HepG2 (cell line): Measurements from ENCODE around the gene FNIP2. TPM values are rescaled to one million over a fixed set of nuclear protein-coding genes. Genes with fewer than 3 reads are reported as not detected.

Experiments
- ARHGAP35 ChIP-seq: sonication (generic); formaldehyde crosslinking; IDR thresholded peaks from 2 replicates; pipeline ENCODE4 v1.9.0; 2022; ENCODE audit warnings: mild to moderate bottlenecking, inconsistent platforms, moderate library complexity, missing genetic modification reagents, borderline replicate concordance
- HNRNPK ChIP-seq: fragments of 200-400 bp; formaldehyde crosslinking; IDR thresholded peaks from 2 replicates; pipeline ENCODE4 v1.6.1; 2018; ENCODE audit warnings: low read length, low read depth, moderate library complexity, mild to moderate bottlenecking; ENCODE audit not compliant: poor library complexity, severe bottlenecking
- MAFK ChIP-seq, 2 experiments: IDR thresholded peaks in 1 of 2; conservative IDR thresholded peaks in 1 of 2; 2 replicates each; pipeline ENCODE4 v1.6.1; 2011; ENCODE audit warnings: improper control_type of control experiment in 2 of 2, low read length in 2 of 2
- MLLT10 ChIP-seq: sonication (generic); formaldehyde crosslinking; IDR thresholded peaks from 2 replicates; pipeline ENCODE4 v1.4.0; 2020; ENCODE audit warnings: missing genetic modification reagents
- MYC ChIP-seq: sonication (generic); formaldehyde crosslinking; IDR thresholded peaks from 2 replicates; pipeline ENCODE4 v1.9.0; 2021; ENCODE audit warnings: missing genetic modification reagents, borderline replicate concordance
- NFRKB ChIP-seq: fragments of 450-650 bp; IDR thresholded peaks from 2 replicates; pipeline ENCODE4 v1.6.1; 2017
- NKX3-1 ChIP-seq: sonication (generic); formaldehyde crosslinking; IDR thresholded peaks from 2 replicates; pipeline ENCODE4 v1.5.0; 2020; ENCODE audit warnings: missing genetic modification reagents
- ONECUT2 ChIP-seq: sonication (generic); formaldehyde crosslinking; IDR thresholded peaks from 2 replicates; pipeline ENCODE4 v1.4.0; 2020; ENCODE audit warnings: missing genetic modification reagents
- SP2 ChIP-seq: sonication (generic); formaldehyde crosslinking; IDR thresholded peaks from 2 replicates; pipeline ENCODE4 v1.5.1; 2020; ENCODE audit warnings: mild to moderate bottlenecking, missing genetic modification reagents
- TBL1XR1 ChIP-seq: fragments of 150-350 bp; IDR thresholded peaks from 2 replicates; pipeline ENCODE4 v1.6.1; 2014; ENCODE audit warnings: borderline replicate concordance, low read length; ENCODE audit not compliant: partially characterized antibody
- TBX2 ChIP-seq: sonication (generic); formaldehyde crosslinking; IDR thresholded peaks from 2 replicates; pipeline ENCODE4 v1.5.0; 2020; ENCODE audit warnings: missing genetic modification reagents, mild to moderate bottlenecking, borderline replicate concordance
- U2AF2 ChIP-seq: fragments of 200-400 bp; formaldehyde crosslinking; IDR thresholded peaks from 2 replicates; pipeline ENCODE4 v1.6.1; 2017; ENCODE audit warnings: low read depth, mild to moderate bottlenecking, low read length
- ZMAT3 ChIP-seq: sonication (generic); formaldehyde crosslinking; conservative IDR thresholded peaks from 2 replicates; pipeline ENCODE4 v1.7.0; 2021; ENCODE audit warnings: missing genetic modification reagents
- ZNF230 ChIP-seq: sonication (generic); formaldehyde crosslinking; IDR thresholded peaks from 2 replicates; pipeline ENCODE4 v1.4.0; 2020; ENCODE audit warnings: mild to moderate bottlenecking, missing genetic modification reagents
- ZNF34 ChIP-seq: sonication (generic); formaldehyde crosslinking; IDR thresholded peaks from 2 replicates; pipeline ENCODE4 v1.4.0; 2020; ENCODE audit warnings: mild to moderate bottlenecking, missing genetic modification reagents, borderline replicate concordance
- ZNF44 ChIP-seq: sonication (generic); formaldehyde crosslinking; IDR thresholded peaks from 2 replicates; pipeline ENCODE4 v1.5.1; 2020; ENCODE audit warnings: mild to moderate bottlenecking, missing genetic modification reagents
- ZNF441 ChIP-seq: sonication (generic); formaldehyde crosslinking; IDR thresholded peaks from 2 replicates; pipeline ENCODE4 v1.7.0; 2021; ENCODE audit warnings: missing genetic modification reagents, borderline replicate concordance
- ZNF496 ChIP-seq: sonication (generic); formaldehyde crosslinking; IDR thresholded peaks from 2 replicates; pipeline ENCODE4 v1.8.1; 2023; ENCODE audit warnings: mild to moderate bottlenecking, moderate library complexity, missing genetic modification reagents; ENCODE audit not compliant: insufficient replicate concordance
- ZNF550 ChIP-seq: sonication (generic); formaldehyde crosslinking; IDR thresholded peaks from 2 replicates; pipeline ENCODE4 v1.4.0; 2020; ENCODE audit warnings: mild to moderate bottlenecking, missing genetic modification reagents, borderline replicate concordance
- ZNF605 ChIP-seq: sonication (generic); formaldehyde crosslinking; IDR thresholded peaks from 2 replicates; pipeline ENCODE4 v1.8.0; 2022; ENCODE audit warnings: mild to moderate bottlenecking, missing genetic modification reagents
- ZNF775 ChIP-seq: sonication (generic); formaldehyde crosslinking; IDR thresholded peaks from 2 replicates; pipeline ENCODE4 v1.4.0; 2020; ENCODE audit warnings: missing genetic modification reagents, mild to moderate bottlenecking, moderate library complexity, borderline replicate concordance
- ZNF839 ChIP-seq: sonication (generic); formaldehyde crosslinking; IDR thresholded peaks from 2 replicates; pipeline ENCODE4 v1.4.0; 2020; ENCODE audit warnings: missing genetic modification reagents, mild to moderate bottlenecking, borderline replicate concordance
- polyA plus RNA-seq, 8 experiments: library from polyadenylated mRNA; depleted of rRNA in 3 of 8; stranded (reverse) in 7 of 8; unstranded in 1 of 8; fragments of >200 nt; fragmentation: Illumina TruSeq in 4 of 8; extraction: Trizol in 4 of 8; gene quantifications; 2 replicates each; pipeline versions ENCODE4 v1.2.1 to v1.2.3, GENCODE V29; 2011 to 2016; ENCODE audit warnings: low read depth in 4 of 8, missing spikeins in 1 of 8, mixed read lengths in 1 of 8; ENCODE audit not compliant: insufficient read depth in 1 of 8
- total RNA-seq, 5 experiments: library from RNA; depleted of rRNA; stranded (reverse); fragments of >200 nt; fragmentation: Illumina TruSeq; extraction: Trizol; gene quantifications; 2 replicates each; pipeline ENCODE4 v1.2.3, GENCODE V29; 2016; ENCODE audit warnings: low read depth in 1 of 5
- TF ChIP-seq, protein P1 (sequence below): sonication (generic); formaldehyde crosslinking; IDR thresholded peaks from 2 replicates; pipeline ENCODE4 v1.5.0; 2020; ENCODE audit warnings: mild to moderate bottlenecking, missing genetic modification reagents, borderline replicate concordance
- TF ChIP-seq, protein P2 (sequence below): sonication (generic); formaldehyde crosslinking; IDR thresholded peaks from 2 replicates; pipeline ENCODE4 v1.5.1; 2020; ENCODE audit warnings: mild to moderate bottlenecking, missing genetic modification reagents, borderline replicate concordance
- TF ChIP-seq, protein P3 (sequence below): sonication (generic); formaldehyde crosslinking; IDR thresholded peaks from 2 replicates; pipeline ENCODE4 v1.8.1; 2023; ENCODE audit warnings: mild to moderate bottlenecking, moderate library complexity, missing genetic modification reagents
- TF ChIP-seq, protein P4 (sequence below): sonication (generic); formaldehyde crosslinking; IDR thresholded peaks from 2 replicates; pipeline ENCODE4 v1.5.0; 2020; ENCODE audit warnings: missing genetic modification reagents

FNIP2 gene
- total and polyA plus RNA-seq, 2 of the 13 experiments (the other 11 are each of a cell fraction or from before 2014, with no cell fraction given), result 15.5 to 21.0 TPM

DNA sequence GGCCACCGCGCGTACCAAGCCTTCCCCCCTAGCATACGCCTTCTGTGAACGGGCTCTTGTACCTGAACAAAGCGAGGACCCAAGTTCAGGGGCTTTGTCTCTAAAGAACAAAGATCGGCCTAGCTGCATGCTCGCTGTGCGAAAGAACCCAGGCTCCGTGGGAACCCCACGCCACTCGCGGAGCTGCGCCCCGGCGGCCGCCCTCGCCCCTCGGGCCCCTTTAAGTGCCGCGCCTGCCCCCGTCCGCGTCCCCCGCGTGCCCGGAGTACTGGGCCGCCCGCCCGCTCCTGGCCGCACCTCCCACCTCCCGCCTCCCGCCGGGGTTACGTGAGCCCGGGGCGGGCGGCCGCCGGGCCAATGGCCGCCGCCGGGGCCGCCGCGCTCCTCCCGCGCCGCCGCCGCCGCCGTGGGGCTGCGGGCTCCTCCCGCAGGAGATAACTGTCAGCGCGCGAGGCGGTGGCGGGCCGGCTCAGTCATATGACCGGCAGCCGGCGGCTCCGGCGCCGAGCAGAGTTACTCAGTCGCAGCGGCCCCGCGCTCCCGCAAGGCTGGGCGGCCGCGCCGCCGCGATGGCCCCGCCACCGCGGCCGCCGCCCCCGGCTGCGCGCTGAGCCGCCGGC is at the start of gene FNIP2 (continued):
- TF ChIP-seq ZNF230 (CRISPR knock-in tag), result peak; percentile 54; the same call in 1 of the 2 replicates
- no peak for TF ChIP-seq HNRNPK
- TF ChIP-seq MAFK (conservative IDR thresholded peaks at IDR 0.05 in 1 of 2, IDR thresholded peaks at IDR 0.05 in 1 of 2; ENCODE audit: low read length in 2 of 2), result no peak
- TF ChIP-seq ZNF775, result no peak
- no peak for TF ChIP-seq ZNF44 (CRISPR knock-in tag)
- TF ChIP-seq ZNF839, result no peak
- no peak for TF ChIP-seq U2AF2
- TF ChIP-seq ARHGAP35 (CRISPR knock-in tag), result peak; percentile 63; the same call in 1 of the 2 replicates
- peak; percentile 79 for TF ChIP-seq ZMAT3 (CRISPR knock-in tag)
- TF ChIP-seq SP2, result no peak
- no peak for TF ChIP-seq ZNF496 (CRISPR knock-in tag)
- no peak for TF ChIP-seq ONECUT2
- TF ChIP-seq, protein P1, sequence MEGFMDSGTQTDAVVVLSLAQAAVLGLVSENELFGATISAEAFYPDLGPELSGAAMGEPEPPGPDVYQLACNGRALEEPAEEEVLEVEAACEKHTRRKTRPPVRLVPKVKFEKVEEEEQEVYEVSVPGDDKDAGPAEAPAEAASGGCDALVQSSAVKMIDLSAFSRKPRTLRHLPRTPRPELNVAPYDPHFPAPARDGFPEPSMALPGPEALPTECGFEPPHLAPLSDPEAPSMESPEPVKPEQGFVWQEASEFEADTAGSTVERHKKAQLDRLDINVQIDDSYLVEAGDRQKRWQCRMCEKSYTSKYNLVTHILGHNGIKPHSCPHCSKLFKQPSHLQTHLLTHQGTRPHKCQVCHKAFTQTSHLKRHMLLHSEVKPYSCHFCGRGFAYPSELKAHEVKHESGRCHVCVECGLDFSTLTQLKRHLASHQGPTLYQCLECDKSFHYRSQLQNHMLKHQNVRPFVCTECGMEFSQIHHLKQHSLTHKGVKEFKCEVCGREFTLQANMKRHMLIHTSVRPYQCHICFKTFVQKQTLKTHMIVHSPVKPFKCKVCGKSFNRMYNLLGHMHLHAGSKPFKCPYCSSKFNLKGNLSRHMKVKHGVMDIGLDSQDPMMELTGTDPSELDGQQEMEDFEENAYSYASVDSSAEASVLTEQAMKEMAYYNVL, result no peak
- TF ChIP-seq, protein P2, sequence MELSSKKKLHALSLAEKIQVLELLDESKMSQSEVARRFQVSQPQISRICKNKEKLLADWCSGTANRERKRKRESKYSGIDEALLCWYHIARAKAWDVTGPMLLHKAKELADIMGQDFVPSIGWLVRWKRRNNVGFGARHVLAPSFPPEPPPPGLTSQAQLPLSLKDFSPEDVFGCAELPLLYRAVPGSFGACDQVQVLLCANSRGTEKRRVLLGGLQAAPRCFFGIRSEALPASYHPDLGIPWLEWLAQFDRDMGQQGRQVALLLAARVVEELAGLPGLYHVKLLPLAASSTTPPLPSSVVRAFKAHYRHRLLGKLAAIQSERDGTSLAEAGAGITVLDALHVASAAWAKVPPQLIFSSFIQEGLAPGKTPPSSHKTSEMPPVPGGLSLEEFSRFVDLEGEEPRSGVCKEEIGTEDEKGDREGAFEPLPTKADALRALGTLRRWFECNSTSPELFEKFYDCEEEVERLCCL (CRISPR knock-in tag), result no peak
- peak; percentile 69; the same call in 1 of the 2 replicates for TF ChIP-seq ZNF441 (CRISPR knock-in tag)
- TF ChIP-seq TBX2 (CRISPR knock-in tag), result peak; percentile 66; the same call in 1 of the 2 replicates
- no peak for TF ChIP-seq NFRKB
- no peak for TF ChIP-seq TBL1XR1
- TF ChIP-seq ZNF550 (CRISPR knock-in tag), result no peak
- no peak for TF ChIP-seq NKX3-1 (CRISPR knock-in tag)
- TF ChIP-seq MYC (CRISPR knock-in tag), result peak; percentile 78
- TF ChIP-seq, protein P3, sequence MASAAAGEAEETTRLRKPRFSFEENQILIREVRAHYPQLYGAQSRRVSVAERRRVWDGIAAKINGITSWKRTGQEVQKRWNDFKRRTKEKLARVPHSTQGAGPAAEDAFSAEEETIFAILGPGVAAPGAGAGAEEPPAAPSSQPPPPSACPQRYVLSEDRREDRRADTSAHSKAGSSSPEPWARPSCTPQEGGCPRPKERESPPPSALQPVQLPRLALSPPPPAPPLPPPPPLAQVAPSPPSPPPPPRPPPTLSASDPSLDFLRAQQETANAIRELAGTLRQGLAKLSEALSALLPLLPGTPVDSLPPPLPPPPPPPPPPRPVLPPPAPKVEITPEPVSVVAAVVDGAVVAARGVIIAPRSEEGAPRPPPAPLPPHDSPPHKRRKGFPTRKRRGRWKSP (CRISPR knock-in tag), result 0 out of 2 replicates have a peak, but pooled peaks have one; percentile 33
- TF ChIP-seq, protein P4, sequence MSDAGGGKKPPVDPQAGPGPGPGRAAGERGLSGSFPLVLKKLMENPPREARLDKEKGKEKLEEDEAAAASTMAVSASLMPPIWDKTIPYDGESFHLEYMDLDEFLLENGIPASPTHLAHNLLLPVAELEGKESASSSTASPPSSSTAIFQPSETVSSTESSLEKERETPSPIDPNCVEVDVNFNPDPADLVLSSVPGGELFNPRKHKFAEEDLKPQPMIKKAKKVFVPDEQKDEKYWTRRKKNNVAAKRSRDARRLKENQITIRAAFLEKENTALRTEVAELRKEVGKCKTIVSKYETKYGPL (CRISPR knock-in tag), result no peak
- TF ChIP-seq ZNF605 (CRISPR knock-in tag), result no peak
- no peak for TF ChIP-seq MLLT10 (CRISPR knock-in tag)
- no peak for TF ChIP-seq ZNF34 (CRISPR knock-in tag)
